Colon (tissue), 2 donors: Measurements from ENCODE around the gene OLFML2A.

ENCODE experiments used
- FAIRE-seq: peaks from 2 replicates; lab custom pipeline; 2012; peaks lifted over from hg19 to GRCh38; lab: Jason Lieb, UNC
- donor health status: control.
- donor health status: control.

The OLFML2A gene

DNA sequence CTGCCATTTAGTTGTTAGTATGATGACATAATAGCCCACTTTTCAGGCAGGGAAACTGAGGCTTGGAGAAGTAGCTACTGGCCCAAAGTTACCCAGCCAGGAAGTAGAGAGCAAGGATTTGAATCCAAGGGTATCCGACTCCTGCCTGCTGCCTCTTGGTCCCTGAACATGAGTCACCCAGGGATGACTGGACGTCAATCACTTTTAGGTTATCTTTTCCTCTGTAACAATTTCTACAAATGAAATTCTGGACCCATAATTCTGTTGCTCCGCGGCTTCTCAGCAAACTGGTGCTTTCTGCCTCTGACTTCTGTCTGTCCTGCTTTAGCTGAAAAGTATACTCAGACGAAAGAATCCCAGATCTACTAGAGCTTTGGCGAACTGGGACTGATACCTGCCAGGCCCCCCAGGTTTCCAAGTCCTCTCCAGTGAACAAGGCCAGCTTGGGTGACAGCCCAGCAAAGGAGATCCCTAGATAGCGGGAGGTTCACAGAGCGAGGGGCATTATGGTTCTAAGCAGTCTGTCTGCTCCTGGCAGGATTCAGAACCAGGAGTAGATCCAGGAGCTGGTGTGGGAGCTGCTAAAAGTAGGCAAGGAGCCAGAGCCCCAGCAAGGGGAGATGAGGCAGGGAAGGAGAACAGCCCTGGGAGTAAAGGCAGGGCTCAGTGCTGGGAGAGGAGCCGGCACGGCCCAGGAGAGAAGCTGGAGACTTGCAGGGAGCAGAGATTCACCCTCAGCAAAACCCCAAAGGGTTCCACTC lies 20.6 kb downstream of the OLFML2A start:
- FAIRE-seq: no peak

DNA sequence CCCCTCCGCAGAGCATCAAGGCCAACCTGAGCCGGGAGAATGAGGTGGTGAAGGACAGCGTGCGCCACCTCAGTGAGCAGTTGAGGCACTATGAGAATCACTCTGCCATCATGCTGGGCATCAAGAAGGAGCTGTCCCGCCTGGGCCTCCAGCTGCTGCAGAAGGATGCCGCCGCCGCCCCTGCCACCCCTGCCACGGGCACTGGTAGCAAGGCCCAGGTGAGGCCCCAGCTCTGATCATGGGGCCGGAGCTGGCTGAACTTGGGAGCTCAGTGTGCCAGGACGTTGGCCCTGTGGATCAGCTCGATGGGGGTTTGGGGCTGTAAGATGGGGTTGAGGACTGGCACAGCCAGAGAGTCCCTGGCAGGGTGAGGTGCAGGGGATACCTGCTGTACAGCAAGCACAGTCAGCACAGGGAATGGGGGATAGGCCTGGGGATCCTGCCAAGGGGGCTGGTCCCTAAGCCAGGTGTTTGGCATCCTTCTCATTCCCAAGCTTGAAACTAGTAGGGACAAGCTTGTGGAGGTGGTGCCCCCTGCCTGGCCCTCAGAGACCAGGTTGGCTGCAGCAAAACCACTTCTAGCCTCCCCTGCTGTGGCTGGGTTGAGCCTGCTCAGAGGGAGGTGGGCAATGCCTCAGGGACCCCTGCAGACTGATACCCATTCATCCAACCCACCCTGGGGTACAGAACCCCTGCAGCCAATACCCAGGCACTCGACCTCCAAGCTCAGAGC lies 22.5 kb downstream of the OLFML2A start:
- FAIRE-seq: no peak

DNA sequence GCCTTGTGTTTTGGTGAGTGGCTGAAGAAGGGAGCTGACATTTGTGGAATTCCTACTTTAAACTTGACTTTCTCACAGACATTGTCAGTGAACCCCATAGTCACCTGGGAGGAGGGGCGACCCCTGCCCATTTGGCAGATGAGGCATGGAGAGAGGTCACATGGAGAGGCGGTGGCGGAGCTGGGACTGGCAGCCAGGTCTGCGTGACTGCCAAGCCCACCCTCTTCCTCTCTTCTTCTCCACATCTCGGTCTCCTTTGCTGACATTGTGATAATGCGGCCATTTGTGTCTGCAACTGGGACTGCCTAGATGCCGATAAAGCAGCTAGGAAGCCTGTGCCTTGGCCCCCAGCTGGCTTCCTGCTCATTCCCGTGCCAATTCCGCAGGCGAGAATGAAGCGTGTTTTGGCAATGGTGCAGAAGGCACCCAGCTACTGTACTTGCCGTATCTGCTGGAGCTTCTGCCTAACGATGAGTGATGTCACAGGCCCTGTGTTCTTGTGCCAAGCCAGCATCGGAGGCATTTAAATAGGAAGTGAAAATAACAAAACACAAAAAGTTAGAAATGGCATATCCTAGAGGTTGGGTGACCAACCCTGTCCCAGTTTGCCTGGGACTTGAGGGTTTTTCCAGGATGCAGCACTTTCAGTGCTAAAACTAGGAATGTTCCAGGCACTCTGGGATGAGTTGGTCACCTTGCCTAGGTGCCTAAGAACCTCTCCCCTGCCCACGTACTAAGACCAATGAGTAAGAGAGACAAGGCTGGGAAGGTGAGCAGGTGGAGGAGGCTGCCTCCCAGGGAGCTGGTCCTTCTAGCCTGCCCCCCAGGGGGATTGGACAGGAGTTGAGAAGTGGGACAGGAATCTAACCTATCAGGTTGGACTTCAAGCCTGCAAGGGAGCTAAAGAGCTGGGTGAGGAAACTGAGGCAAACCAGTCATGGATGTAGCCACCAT lies 23.6 kb downstream of the OLFML2A start:
- no peak for FAIRE-seq

DNA sequence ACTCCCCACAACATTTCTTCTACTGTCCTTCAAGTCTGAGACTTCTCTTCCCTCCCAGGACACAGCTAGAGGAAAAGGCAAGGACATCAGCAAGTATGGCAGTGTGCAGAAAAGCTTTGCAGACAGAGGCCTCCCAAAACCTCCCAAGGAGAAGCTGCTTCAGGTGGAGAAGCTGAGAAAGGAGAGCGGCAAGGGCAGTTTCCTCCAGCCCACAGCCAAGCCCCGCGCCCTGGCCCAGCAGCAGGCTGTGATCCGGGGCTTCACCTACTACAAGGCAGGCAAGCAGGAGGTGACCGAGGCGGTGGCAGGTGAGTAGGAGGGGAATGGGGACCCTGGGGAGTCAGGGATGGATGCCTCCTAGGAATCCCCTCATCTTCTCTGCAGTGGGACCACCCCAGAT lies 24.4 kb downstream of the OLFML2A start:
- no peak for FAIRE-seq

DNA sequence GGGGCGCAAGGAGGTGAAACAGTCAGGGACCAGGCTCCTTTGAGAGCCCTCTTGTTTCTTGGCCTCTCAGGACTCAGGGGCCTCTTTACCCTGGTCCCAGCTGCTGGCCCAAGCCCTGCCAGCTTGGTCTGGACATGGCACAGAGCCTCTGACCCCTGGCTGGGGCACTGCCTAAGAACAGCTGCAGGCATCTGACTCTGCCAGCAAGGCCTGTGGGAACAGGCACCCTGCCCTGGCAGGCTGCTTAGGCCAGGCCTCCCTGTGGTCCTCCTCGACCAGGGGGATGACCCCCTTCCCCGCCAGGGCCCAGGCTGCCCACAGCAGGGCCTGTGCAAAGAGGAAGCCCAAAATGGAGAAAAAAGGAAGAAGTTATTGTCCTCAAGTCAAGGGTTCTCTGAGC lies 25.5 kb downstream of the OLFML2A start:
- FAIRE-seq: no peak

DNA sequence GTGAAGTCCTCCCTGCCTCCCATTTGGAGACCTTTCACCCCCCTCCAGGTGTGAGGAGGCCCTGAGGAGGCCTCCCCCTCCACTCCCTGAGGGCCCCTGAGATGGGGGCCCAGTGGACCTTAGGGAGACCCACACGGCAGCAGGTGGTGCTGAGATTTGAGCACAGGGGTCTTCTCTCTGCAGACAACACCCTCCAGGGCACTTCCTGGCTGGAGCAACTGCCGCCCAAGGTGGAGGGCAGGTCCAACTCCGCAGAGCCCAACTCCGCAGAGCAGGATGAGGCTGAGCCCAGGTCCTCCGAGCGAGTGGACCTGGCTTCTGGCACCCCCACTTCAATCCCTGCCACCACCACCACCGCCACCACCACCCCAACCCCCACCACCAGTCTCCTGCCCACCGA lies 27.0 kb downstream of the OLFML2A start:
- FAIRE-seq: no peak

DNA sequence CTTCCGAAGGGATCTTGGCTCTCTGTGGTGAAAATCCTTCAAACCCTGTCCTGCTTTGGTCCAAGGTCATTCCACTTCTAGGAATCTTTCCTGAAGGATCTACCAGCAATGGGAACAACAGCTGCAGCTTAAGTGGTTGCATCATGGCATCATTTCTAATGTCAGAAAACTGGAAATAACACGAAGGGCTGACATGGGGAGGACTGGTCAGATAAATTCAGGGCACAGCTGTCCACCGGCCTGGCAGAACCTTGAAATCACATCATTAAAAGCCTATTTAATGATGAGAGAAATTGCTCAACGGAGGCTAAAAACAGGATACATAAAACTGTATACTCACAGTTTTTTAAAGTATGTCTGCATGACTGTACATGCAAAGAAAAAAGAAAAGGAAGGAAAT lies 28.3 kb downstream of the OLFML2A start:
- FAIRE-seq: no peak

DNA sequence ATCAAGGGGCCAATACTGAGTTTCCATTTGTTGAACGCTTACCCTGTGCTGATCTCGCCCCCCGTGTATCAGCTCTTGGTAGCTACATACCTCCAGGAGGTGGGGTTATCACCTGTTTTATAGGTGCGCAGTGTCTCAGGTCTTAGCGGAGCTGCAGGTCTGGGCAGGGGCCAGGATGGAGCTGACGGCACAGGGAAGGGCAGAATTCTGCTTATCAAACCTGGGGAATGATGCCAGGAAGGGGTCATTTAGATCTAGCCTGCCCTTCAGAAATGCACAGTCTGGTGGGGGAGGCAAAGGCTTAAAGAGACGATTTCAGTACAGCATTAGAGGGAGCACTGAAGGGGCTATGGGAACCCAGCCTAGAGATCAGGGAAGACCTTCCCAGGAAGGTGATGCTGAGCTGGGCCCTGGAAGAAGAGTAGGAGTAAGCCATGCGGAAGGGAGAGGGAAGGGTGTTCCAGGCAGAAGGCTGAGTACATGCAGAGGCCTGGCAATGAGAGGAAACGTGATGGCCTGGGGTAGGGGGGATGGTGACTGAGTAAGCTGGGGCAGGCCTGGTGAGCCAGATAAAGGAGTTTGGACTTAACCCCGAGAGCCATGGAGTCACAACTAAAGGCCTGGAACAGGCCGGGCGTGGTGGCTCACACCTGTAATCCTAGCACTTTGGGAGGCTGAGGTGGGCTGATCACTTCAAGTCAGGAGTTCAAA lies 31.5 kb downstream of the OLFML2A start:
- FAIRE-seq: no peak

DNA sequence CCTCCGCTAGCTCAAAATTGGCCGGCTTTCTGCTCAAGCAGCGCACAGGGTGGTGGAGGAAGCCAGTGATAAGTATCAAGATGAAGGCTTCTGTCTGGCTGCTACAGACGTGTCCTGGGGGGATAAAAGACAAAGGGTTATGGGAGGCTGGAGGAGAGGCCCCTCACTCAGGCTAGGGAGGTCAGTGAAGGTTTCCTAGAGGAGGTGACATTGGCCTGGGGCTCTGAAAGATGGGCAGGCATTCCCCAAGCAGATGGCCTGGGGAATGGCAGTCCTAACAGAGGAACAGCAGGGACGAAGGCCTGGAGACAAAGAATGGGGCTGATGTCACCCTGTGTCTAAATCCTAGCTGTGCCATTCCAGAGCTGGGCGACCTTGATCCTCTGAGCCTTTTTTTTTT lies 32.3 kb downstream of the OLFML2A start:
- FAIRE-seq: no peak

DNA sequence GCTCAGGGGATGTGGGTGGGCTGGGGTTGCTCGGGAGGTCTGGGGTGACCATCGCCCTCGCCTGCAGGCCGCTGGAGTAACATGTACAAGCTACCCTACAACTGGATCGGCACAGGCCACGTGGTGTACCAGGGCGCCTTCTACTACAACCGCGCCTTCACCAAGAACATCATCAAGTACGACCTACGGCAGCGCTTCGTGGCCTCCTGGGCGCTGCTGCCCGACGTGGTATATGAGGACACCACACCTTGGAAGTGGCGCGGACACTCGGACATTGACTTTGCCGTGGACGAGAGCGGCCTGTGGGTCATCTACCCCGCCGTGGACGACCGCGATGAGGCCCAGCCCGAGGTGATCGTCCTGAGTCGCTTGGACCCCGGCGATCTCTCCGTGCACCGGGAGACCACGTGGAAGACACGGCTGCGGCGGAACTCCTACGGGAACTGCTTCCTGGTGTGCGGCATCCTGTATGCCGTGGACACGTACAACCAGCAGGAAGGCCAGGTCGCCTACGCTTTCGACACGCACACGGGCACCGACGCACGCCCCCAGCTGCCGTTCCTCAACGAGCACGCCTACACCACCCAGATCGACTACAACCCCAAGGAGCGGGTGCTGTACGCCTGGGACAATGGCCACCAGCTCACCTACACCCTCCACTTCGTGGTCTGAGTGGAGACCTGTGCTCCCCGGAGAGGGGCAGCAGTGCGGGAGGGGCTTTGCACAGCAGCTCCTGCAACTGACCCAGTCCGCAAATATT lies 33.0 kb downstream of the OLFML2A start:
- FAIRE-seq: no peak

DNA sequence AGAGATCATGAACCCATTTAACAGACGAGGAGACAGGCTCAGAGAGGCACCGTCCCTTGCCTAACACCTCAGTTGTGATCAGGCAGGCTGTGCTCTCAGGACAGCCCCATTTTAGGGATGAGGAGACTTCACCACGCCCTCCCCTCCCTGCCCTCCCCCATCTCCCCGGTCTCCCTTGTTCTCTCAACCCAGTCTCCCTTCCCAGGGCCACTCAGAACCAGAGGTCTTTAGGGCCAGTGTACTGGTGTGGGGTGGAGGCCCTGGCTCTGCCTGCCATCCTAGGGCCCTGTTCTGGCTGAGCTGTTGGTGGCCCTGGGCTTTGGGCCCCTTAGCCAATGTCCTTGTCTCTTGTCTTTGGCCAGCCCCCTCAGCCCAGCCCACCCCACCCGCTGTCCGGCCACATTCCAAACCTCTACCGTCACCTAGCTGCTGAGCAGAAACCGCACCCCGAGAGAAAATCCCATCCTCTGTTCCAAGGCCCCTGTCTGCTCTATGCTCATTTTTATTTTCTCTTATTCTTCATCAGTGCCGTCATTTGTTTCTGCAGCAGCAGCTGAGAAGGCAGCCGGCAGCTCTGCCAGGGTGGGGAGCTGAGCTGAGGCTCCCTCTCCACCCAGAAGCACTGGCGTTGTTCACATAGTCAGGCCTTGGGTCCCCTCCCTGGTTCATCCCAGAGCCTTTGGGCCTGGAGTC lies 33.9 kb downstream of the OLFML2A start:
- no peak for FAIRE-seq

DNA sequence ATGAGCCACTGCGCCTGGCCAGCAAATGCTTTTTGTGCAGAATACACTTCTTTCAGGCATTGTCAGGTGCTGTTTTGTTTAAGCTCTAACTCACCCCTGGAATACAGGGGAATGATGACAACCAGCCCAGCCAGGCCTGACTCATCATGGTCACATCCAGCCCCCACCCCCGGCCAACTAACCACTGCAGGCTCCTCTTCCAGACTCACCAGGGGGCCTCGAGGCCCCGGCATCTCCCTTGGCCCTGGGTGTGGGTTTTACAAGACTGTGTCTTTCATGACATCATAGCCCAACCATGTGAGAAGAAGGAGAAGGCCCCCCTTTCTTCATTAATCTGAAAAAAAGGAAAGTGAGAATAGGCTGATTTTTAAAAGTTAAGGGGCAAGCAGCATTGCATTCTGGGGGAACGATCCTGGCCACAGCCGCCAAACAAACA lies 35.5 kb downstream of the OLFML2A start:
- no peak for FAIRE-seq

DNA sequence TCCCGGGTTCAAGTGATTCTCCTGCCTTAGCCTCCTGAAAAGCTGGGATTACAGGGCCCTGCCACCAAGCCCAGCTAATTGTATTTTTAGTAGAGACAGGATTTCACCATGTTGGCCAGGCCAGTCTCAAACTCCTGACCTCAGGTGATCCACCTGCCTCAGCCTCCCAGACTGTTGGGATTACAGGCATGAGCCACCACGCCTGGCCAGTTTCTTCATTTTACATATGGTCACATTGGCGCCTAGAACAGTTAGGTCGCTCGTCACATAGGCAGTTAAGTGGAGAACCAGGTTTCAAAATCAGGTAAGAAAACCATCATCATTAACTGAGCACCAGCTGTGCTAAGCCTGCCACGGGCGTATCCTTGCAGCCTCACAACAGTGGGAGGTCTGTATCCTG lies 36.1 kb downstream of the OLFML2A start:
- no peak for FAIRE-seq

DNA sequence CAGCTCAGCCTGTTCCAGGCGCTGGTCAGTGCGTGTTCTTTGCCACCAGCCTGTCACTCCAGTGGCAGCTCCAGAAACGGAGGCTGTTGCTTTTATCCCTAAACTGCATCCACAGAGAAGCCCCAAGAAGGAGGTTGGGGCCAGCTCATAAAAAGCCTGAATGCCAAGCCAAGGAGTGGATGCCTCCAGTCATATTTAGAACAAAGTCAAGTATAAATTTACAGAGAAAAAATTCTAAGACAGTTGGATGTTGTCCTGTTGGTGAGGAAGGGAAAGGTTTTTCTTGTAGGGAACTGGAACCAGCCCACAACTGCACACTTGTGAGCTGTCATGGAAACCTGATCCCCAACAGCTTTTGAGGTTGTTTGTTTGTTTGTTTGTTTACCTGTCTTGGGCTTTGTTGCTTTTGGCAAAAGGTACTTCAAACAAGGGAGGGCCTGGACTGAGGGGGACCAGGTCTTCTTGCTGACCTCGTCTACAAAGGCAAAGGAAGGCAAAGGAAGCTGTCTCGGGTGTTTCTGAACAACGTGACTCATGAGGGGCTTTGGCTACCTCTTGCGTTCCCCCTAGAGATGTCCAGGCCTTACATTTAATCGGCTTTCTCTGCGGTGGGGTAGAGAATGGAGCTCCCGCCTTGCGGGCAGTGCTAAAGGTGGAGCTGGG lies 36.7 kb downstream of the OLFML2A start:
- no peak for FAIRE-seq

DNA sequence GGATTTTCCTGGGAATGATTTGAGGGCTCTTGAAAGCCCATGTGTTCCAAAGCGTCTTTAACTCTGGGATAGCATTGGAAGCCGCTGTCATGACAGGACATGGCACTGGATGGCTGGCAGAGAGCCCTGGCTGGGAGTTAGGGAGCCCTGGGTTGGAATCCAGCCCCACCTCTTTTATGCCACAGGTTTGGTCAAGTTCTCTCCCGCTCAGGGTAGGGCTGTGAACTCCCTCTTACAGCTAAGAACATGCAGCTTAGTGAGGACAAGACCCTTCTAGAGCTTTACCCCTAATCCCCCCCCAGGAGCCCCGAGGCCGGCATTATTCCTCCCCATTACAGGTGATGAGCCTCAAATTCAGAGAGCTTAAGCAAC lies 37.2 kb downstream of the OLFML2A start:
- no peak for FAIRE-seq

DNA sequence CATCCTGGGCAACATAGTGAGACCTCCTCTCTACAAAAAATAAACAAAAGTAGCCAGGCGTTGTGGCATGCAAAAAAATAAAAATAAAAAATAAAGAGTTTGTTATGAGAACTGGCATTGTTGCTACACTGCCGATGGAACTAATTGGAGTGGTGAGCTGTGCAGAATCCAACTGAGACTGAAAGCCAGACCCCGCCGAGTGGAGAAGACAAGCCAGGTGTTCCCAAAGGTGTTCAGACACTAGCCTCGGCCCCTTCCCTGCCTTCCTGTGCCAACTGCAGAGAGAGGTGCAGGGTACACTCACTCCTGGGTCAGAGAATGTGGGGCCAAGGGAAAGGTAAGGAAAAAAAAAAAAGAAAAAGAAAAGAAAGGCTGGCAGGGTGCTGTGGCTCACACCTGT lies 38.7 kb downstream of the OLFML2A start:
- no peak for FAIRE-seq

DNA sequence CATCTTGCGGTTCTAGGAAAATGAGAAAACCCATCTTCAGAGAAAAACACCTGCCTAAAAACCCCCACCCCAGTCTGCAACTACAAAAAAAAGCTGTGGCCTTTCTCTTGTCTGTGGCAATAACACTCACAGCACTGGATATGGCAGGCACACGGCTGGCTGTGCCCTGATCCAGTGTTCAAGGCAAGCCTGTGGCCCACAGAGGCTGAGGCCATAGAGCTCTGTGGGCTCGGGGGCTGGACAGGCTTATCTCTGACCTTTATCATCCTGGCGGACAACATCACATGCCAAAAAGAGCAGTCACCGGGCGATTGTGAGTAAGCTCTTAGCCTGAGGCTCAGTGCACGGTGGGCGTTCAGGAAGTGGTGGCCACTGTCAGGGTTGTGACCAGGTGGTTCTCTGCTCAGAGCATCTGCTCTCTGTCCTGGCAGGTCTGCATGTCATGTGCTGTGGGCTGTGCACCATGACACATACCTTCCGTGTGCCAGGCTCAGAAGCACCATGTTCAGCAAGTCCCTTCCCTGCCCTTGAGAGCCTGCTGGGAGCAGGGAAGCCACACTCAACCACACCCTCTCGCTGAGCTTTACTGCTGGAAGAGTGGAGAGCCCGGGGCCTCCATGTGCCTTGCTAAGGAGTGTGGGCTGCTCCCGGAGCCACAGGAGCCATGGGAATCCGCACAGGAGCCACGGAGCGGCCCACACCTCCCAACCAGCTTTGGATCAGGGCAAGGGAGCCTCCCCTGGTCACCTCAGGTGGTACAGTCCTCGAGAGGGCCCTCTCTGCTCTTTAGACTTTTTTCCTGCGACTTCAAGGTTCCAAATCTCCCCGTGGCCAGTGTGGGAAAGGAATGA lies 41.7 kb downstream of the OLFML2A start:
- no peak for FAIRE-seq

DNA sequence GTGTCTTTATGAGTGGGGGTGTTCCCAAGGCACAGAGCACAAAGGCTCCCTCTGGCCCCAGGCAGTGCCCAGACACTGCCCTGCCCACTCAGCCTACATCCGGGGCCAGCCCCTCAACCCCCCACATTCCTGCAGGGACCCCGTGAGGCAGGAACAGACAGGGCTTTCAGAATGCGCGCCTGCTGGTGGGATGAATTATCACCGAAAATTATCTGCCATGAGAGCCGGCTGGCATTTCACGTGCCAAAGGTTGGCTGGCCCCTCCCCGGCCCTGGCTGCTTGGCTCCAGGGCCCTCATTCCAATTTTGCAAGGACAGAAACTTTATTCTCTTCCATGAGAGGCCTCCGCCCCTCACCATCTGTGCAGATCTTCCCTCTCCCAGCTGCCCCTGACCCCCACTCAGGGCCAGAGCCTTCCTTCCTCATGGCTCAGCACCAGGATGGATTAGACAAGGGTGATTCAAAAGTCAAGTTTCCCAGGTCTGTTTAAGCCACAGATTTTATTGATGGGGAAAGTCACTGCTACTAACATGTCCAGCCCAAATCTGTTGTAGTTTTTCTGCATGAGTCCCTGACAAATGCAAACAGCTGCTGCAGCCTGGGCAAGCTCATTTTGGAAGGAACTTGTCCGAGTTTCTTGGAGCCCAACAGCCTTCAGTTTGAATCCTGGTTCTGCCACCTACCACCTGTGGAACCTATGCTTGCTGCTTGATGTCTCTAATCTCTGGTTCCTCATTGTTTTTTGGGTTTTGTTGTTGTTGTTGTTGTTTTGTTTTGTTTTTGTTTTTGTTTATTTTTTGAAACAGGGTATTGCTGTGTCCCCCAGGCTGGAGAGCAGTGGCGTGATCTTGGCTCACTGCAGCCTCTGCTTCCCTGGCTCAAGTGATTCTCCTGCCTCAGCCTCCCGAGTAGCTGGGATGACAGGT lies 44.0 kb downstream of the OLFML2A start:
- FAIRE-seq: no peak
